ENCODE data around the gene CEP295NL. TPM values are rescaled to one million over a fixed set of nuclear protein-coding genes. Genes with fewer than 3 reads are reported as not detected.

The CEP295NL gene
- total and polyA plus RNA-seq, 2 of the 13 experiments (the other 11 are each of a cell fraction or from before 2014, with no cell fraction given): not detected

GRCh38 chr17:78852709-78853121, 50.3 kb downstream of the CEP295NL start (continued):
- no peak for TF ChIP-seq IKZF5 (CRISPR knock-in tag; IDR thresholded peaks at IDR 0.05)
- no peak for TF ChIP-seq PCBP2 (optimal IDR thresholded peaks at IDR 0.05; ENCODE audit: low read depth, low read length, poor library complexity, severe bottlenecking)
- TF ChIP-seq STAT5B (CRISPR knock-in tag; IDR thresholded peaks at IDR 0.05): no peak
- TF ChIP-seq ELK4 (CRISPR knock-in tag; IDR thresholded peaks at IDR 0.05; ENCODE audit: borderline replicate concordance): no peak
- TF ChIP-seq ZNF101 (CRISPR knock-in tag; IDR thresholded peaks at IDR 0.05; ENCODE audit: borderline replicate concordance, low read depth): no peak
- TF ChIP-seq ZNF451 (CRISPR knock-in tag; IDR thresholded peaks at IDR 0.05): no peak
- no peak for TF ChIP-seq GRHL1 (CRISPR knock-in tag; conservative IDR thresholded peaks at IDR 0.05)
- TF ChIP-seq ZNF232 (CRISPR knock-in tag; IDR thresholded peaks at IDR 0.05; ENCODE audit: borderline replicate concordance): no peak
- 0 out of 2 replicates have a peak, but pooled peaks have one; percentile 42 for TF ChIP-seq CEBPB (IDR thresholded peaks at IDR 0.05; ENCODE audit: borderline replicate concordance, low read depth, low read length)
- TF ChIP-seq ZSCAN5A (CRISPR knock-in tag; IDR thresholded peaks at IDR 0.05; ENCODE audit: borderline replicate concordance): no peak
- TF ChIP-seq HOMEZ (CRISPR knock-in tag; IDR thresholded peaks at IDR 0.05; ENCODE audit: low read depth): no peak
- TF ChIP-seq SMARCC2 (IDR thresholded peaks at IDR 0.05): no peak
- 0 out of 2 replicates have a peak, but pooled peaks have one; percentile 24 for TF ChIP-seq ZNF350 (CRISPR knock-in tag; IDR thresholded peaks at IDR 0.05; ENCODE audit: borderline replicate concordance, low read depth)
- no peak for TF ChIP-seq MYPOP (CRISPR knock-in tag; IDR thresholded peaks at IDR 0.05)

Measured in HepG2 (cell line).